Stromal cell of bone marrow (primary cell): ENCODE results near the gene CALU.

ENCODE experiments used
- DNase-seq: peaks from one replicate; pipeline ENCODE4 v3.0.0-alpha.2; 2012; ENCODE audit warnings: low read depth

The CALU gene

DNA sequence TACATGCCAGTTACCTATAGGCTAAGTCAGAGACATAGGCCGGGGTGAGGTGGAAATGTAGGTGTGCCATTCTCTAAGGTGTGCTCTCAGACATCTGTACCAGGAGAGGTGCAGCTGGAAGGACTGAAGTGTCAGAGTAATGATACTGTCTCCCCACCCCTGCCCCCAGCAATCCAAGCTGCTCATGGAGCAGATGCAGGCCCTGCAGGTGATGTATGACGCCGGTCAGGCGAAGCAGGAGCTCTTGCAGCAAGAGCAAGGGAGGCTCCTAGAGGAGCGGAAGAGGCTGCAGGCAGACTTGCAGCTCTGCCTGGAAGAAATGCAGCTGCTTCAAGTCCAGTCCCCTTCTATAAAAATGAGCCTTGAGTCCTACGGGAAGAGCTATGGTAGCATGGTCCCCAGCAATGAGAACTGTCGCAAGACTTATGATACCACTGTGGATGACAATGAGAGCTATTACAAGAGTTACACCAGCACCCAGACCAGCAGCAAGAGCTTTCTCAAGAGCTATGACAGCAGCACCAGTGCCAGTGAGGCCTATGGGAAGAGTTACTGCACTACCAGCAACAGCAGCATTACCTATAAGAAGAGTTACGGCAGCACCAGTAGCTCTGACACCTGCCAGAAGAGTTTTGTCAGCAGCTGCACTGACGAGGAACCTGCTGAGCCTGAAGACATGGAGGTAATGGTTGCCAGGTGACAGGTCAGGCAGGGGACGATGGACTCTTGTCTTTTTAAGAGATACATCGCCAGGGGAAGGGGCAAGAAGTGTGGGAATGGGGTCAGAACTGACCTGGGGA, 72.7 kb downstream of the CALU start:
- no peak for DNase-seq

DNA sequence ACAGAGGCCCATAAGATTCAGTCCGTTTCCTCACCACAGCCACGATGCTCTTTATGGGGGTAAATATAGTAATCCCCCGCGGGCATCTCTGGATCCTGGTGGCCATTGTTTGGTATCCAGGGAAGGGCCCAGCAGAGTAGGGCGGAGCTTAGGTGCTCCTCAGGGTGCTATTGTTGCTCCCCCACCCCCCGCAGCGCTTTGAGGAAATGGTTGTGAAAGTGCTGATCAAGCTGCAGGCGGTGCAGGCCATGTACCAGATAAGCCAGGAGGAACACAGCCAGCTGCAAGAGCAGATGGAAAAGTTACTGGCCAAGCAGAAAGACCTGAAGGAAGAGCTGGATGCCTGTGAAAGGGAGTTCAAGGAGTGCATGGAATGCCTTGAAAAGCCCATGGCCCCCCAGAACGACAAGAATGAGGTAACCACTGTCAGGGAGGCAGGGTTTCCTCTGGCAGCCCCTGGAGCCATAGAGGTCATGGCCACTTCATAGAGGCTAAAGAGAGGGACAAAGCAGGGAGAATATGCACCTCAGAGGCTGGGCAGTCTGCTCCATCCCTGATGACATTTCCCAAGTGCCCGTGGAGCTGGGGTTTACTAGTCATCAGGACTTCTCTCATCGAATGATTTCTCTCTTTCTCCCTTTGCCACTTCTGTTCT, 73.5 kb downstream of the CALU start:
- no peak for DNase-seq

DNA sequence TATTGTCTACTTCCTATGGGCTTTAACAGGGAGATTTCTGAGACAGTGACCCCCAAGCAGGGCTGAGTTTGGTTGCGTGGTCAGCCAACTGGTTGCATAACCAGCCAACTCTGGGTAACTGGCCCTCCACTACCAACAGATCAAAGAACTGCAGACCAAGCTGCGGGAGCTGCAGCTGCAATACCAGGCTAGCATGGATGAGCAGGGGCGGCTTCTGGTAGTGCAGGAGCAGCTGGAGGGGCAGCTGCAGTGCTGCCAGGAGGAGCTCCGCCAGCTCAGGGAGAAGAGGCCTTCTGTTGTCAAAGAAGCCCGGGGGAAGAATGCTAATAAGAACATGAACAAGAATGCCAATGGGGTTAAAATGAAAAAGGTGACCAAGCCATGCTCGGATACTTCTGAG, 75.3 kb downstream of the CALU start:
- no peak for DNase-seq

DNA sequence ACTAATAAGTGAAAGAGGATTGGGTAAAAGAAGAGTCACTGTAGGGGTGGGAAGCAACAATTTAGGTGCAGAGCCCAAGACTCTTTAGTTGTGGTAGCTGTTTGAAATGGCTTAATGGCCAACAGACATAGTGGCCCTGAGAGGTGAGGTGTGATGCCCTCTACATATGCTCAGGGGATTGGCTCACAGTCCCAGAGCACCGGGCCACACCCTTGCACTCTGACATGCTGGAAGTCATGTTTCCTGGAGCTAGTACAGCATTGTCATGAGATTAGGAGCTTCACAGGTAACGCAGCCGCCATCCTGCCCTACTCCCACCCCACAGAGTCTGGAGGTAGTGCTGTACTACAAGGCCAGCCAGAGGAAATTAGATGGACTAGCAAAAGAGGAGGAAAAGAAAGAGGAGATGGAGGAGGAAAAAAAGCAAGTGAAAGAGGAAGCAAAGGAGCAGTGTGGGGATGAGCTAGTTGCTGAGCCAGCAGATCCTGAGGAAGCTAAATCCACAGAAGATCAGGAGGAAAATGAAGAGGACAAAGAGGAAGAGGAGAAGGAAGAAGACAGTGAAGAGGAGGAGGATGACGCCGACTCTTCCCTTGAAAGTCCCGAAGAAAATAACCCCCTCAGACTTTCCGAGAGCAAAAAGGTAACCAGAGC, 76.3 kb downstream of the CALU start:
- no peak for DNase-seq

DNA sequence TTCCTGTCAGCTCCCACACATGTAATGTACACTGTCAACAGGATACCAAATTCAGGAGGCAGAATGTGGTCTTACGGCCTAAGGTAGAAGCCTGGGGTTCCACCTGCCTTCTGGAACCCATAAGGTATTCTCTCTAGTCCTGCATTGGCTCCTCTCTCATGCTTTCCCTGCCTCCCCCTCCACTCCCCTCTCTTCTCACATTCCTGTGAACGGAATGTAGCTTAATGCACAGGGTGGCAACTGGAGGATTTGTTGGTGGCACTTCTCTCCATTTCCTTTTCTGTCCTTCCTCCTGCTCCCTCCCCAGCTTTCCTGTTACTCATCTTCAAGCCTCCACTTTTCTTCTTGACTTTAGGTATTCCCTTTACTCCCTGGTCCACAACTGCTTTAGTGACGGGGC, 79.5 kb downstream of the CALU start:
- DNase-seq, result no peak
